CMK (cell line): Measurements from ENCODE around the gene ATP10A.

Experiments used
- DNase-seq: peaks from one replicate; pipeline ENCODE4 v3.0.0-alpha.2; 2010; ENCODE audit warnings: low read depth

ATP10A gene

DNA sequence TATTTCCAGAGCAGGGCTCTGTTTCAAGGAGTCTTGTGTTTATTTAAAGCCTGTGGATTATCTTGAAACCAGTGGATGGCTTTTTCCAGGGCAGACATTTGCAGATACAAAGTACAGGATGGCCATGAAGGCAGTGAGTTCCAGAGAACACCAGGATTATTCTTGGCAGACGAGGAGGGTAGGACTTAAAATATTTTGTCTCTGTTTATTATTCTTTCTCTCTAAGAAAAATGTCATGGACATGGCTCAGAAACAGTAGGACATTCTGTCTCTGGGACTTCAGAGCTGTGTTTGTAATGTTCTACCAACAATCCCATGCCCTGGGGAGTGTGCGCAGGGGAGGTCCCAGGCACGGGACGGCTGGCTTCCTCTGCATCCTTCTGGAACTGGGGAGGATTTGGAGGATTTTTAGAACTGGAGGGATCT lies 125.9 kb downstream of the ATP10A start:
- DNase-seq: no peak

GRCh38 chr15:25736461-25736860 lies 126.7 kb downstream of the ATP10A start:
- DNase-seq: no peak

DNA sequence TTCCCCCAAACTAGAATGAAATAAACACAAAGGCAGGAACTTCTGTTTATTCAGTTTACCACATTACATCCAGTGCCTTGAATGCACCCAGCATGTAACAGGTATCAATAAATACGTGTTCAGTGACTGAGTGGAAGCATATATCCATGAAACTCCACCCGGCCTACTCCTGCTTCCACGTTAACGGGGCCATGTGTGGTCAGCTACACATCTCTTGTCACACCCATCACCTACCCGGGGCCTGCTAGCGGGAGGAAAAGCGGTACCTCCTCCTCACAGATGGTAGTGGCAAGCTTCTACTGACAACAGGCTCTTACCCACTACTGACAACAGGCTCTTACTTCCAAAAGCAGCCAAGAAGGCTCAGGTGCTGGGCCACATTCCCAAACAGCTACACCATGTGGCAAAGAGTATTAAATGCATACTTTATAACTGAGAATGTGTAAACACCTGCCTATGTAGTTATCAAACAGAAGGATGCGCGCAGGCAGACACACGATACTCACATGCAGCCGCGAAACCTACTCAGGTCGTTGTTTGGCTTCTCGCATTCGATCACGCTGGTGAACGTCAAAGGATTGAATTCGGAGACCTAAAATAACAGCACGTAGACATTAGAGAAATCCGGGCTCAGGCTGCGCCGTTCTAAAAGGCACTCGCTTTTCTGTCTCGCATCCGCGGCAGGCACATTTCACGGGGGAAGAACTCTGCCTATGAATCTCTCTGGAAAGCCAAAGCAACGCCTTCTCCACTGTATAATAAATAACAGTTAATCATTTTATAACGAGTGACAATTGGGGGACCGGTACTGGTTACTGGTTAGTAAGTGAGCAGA lies 127.4 kb downstream of the ATP10A start:
- DNase-seq: no peak

DNA sequence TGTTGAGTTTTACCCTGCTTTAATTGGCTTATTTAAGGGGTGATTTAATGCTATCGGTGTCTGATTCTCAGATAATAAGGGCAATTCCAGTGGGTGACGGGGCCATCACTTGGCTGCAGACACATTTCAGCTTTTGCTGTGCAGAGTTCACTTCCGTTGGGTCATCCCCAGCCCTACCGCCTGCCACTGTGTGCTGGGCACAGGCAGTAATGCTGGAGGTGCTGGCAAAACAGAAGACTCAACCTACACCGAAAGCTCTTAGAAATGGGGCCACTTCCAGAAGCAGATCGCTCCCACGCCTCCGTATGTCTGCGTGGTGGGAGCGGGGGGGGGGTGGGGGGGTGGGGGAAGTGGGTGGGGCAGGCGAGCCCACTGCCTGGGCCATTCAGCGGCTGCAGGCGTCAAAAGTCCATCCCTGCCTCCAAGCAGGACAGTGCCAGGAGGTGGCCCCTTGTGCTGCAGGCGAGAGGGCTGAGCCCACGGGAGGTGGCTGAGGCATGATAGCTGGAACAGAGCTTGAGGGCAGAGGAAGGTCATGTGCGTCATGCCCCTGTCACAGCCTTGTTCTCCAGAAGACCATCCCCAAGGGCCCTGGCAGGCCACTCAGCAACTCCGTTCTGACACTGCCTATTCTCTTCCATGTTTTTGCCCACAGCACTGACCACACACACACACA lies 128.3 kb downstream of the ATP10A start:
- no peak for DNase-seq

- DNase-seq: no peak
These were observed 129.1 kb downstream of the ATP10A start for GRCh38 chr15:25733856-25734679.

GRCh38 chr15:25733036-25733855 lies 129.9 kb downstream of the ATP10A start:
- no peak for DNase-seq

GRCh38 chr15:25732191-25732590 lies 130.9 kb downstream of the ATP10A start:
- no peak for DNase-seq

GRCh38 chr15:25731411-25731810 lies 131.7 kb downstream of the ATP10A start:
- DNase-seq: no peak

- no peak for DNase-seq
These were observed 132.2 kb downstream of the ATP10A start for GRCh38 chr15:25730918-25731317.

GRCh38 chr15:25728816-25729215 lies 134.3 kb downstream of the ATP10A start:
- DNase-seq: no peak

DNA sequence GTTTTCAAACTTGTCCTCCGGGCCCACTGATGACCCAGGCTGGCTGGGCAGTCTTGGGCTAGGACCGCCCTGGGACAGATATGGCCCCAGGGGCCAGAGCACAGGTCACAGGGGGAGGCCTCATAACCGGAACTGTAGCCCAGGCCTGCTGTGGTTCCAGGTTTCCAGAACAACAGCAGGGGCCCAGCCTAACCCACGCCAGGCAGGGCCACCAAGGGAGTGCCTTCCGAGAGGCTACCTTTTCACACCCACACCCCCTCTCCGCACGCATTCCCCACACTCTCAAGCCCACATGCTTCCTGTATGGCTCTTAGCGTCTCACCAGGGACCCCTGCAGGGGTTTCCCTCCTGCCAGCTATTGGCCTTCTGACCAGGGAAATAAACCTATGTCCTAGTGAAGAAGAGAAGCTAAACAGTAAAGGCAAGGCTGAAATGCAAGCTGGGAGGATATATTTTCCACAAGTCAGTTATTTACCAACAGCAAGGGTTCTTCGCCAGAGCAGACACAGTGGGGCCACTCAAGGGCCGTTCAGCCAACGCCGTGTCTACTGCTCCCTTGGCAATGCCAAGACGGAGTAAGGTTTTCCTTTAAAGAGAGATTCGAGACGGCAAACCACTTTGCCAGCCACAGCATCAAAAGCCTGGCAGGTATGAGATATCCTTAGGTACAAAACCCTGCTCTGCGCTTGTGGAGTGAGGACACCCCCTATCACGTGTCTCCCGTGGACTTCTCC lies 135.1 kb downstream of the ATP10A start:
- no peak for DNase-seq

GRCh38 chr15:25727116-25727515 lies 136.0 kb downstream of the ATP10A start:
- no peak for DNase-seq

DNA sequence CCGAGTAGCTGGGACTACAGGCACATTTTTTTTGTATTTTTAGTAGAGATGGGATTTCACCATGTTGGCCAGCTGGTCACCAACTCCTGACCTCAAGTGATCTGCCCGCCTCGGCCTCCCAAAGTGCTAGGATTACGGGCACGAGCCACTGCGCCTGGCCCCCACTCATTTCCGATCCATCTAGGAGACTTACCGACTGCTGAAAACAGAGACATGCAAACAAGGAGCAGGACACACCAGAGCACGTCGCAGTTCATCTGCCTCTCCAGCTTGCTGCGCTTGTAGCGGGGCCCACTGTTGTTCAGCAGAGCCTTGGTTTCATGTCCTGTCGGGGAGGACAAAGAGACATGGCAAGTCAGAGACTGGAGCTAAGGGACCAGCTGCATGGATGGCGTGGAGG lies 137.4 kb downstream of the ATP10A start:
- no peak for DNase-seq

- DNase-seq: no peak
These were observed 138.2 kb downstream of the ATP10A start for GRCh38 chr15:25724899-25725298.

DNA sequence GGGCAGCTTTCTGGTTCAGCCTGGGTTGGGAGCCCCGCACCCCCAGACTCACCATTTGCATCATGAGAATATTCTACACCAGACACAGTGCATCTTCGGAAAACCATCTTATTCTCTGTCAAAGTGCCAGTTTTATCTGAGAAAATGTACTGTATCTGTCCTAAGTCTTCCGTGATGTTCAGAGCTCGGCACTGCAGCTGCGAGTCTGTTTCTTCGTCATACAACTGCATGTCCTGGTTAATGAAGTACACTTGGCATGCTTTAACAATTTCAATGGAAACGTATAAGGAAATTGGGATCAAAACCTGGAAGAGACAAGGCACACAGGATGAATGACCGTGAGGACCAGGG lies 141.5 kb downstream of the ATP10A start:
- DNase-seq: no peak

DNA sequence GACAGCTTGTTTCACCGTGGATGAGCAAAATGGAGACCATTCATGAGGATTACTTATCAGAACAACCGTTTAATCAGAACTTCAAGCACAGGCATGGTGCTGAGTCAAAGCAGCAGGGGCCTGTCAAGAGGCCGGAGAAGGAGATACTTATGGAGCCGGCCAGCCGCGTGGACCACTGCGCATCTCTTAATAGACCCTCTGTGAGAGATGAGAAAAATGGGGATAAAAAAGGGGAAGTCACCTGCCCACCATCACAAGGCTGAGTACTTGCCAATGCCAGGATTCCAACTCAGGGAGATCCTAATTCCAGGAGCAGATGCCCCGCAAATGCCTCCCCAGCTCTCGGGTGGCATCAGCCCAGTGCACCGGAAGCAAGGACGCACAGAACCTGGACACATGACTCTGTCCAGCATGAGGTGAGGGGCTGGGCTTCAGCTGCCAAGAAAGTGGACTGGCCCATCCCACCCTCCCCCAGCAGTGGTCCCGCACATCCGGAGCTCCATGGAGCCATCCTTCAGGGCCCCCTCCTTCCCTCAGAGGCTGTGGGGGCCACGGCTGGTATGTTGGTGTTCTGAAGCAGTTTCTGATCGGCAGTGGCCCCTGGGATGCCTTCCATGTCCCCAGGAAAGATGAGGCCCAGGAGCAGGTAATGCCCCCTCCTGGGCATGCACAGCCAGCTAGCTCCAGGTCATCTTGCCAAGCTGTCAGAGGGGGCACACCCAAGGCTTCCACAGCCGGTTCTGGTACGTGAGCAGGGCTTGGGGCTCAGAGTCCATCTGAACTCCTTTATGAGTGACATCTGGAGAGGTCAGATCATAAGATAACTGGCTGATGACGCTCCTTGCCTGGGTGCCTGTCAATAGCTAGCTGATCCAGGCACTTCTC lies 143.8 kb downstream of the ATP10A start:
- DNase-seq: no peak

DNA sequence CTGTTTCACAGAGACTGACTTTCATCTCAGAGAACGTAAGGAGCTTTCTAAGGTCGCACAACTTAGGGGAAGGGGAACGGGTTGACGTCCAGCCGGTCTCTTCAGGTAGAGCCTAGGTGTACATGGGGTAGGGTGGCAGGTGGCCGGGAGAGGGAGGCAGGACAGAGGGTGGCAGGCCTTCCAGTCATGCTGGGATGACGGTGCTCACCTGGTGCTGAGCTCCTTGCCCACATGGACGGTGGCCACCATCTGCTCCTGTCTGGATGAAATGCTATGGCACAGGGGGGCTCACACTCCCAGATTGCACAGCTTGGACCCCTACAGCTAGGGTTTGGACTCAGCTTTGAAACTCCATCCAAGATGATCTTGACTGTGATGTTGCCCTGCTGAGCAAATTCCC lies 144.5 kb downstream of the ATP10A start:
- DNase-seq: no peak

DNA sequence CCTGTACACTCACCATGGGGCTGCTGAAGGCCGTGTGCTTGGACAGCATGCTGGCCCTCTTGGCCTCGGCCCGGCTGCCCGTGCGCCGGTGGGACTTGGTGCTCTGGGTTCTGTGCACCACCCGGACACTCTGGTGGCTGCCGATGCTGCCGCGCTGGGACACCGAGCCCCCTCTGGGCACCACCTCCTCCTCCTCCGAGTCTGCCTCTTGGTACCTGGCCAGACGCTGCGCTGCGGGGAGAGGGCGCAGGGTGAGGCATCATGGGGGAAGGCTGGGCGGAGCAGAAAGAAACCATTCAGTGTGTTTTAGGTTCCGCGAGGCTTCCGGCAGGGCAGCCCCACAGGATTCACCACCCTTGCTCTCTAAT lies 145.0 kb downstream of the ATP10A start:
- DNase-seq: no peak

- no peak for DNase-seq
These were observed 145.5 kb downstream of the ATP10A start for GRCh38 chr15:25717457-25718168.

DNA sequence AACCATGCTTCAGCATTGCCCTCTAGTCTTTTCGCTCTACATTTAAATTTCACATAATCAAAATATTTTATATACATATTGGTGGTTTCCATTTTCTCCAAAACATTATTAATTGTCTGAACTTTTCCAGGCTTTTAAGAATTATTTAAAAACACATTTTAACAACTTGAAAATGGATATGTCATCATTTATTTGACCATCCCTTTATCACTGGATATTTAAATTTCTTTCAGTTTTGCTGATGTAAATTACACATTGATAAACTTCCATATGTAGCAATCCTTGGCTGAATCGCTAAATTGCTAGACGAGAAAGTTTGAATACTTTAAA lies 146.0 kb downstream of the ATP10A start:
- no peak for DNase-seq
